Measurements from ENCODE around the gene CCDC106. TPM values are rescaled to one million over a fixed set of nuclear protein-coding genes. Genes with fewer than 3 reads are reported as not detected.

The CCDC106 gene
- total and polyA plus RNA-seq, 8 donors = 9.7 to 16.8 (median 14.7) TPM

DNA sequence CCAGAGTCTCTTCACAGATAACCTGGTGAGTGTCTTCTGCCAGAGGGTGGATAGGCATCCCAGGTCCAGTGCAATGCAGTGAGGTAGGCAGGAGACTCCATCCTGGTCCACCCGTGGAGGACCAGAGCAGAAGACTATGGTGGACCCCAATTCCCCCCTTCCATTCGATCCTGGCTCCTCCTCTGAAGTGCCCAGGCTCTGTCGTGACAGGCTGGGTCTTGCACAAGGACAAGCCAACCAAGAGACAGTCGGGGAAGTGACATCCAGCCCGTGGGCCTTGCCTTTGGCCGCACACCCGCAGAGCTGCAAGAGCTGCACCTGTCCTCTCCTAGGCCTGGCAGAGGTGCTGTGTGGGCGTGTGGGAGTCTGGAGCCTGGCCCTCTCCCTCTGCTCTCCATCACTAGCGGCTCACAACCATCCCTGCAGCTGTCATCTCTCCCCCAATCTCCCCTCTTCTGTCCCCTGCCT lies 26.8 kb upstream of the CCDC106 start:
- Histone ChIP-seq H3K27ac (peak overlapping the region in 1 of 2 donors; percentile 79), H3K36me3 (peaks cover 0 to 26% of the 10 kb centered on the region in 2 donors), H3K4me1 (peaks cover 11 to 64% of the 10 kb centered on the region in 2 donors), H3K4me3 (no peak overlapping the region), H3K9me3 (no peaks in the 10 kb centered on the region), H3K27me3 (no peaks in the 10 kb centered on the region)
- intact Hi-C loops (cut with DNase I) = no loop called here
- DNase-seq = peak in 1 of 4 donors; percentile 55
- ATAC-seq = no peak
- TF ChIP-seq, protein P1, sequence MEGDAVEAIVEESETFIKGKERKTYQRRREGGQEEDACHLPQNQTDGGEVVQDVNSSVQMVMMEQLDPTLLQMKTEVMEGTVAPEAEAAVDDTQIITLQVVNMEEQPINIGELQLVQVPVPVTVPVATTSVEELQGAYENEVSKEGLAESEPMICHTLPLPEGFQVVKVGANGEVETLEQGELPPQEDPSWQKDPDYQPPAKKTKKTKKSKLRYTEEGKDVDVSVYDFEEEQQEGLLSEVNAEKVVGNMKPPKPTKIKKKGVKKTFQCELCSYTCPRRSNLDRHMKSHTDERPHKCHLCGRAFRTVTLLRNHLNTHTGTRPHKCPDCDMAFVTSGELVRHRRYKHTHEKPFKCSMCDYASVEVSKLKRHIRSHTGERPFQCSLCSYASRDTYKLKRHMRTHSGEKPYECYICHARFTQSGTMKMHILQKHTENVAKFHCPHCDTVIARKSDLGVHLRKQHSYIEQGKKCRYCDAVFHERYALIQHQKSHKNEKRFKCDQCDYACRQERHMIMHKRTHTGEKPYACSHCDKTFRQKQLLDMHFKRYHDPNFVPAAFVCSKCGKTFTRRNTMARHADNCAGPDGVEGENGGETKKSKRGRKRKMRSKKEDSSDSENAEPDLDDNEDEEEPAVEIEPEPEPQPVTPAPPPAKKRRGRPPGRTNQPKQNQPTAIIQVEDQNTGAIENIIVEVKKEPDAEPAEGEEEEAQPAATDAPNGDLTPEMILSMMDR (IDR thresholded peaks at IDR 0.05) = no peak

DNA sequence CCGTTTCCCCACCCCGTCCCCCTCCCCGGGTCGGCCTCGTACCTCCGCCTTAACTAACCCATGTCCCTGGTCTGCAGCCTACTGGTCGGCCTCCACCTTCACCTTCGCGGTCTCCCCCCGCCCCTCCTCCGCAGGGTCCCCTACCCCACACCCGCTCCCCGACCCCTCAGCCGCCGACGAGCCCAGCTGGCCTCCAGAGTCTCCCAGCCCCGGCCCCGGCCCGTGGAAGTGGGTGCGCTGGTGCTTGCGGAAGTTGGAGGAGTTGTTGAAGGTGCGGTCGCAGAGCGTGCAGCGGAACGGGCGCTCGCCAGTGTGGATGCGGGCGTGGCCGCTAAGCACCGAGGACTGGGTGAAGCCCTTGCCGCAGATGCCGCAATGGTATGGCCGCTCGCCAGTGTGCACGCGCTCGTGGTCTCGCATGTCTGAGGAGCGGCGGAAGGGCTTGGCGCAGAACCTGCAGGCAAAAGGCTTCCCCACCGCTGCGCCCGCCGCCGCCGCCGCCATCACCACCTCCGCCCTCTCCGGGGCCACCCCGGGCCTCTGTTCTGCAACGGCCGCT lies 26.3 kb upstream of the CCDC106 start:
- intact Hi-C loops (cut with DNase I) = no loop called here
- TF ChIP-seq, protein P1 (IDR thresholded peaks at IDR 0.05) = no peak
- Histone ChIP-seq H3K4me1 (peaks cover 11 to 64% of the 10 kb centered on the region in 2 donors), H3K27me3 (no peaks in the 10 kb centered on the region), H3K9me3 (no peaks in the 10 kb centered on the region), H3K4me3 (no peak overlapping the region), H3K27ac (peak overlapping the region in 1 of 2 donors; percentile 79), H3K36me3 (peaks cover 0 to 21% of the 10 kb centered on the region in 2 donors)
- DNase-seq = peak in 1 of 4 donors; percentile 84
- no peak for ATAC-seq

DNA sequence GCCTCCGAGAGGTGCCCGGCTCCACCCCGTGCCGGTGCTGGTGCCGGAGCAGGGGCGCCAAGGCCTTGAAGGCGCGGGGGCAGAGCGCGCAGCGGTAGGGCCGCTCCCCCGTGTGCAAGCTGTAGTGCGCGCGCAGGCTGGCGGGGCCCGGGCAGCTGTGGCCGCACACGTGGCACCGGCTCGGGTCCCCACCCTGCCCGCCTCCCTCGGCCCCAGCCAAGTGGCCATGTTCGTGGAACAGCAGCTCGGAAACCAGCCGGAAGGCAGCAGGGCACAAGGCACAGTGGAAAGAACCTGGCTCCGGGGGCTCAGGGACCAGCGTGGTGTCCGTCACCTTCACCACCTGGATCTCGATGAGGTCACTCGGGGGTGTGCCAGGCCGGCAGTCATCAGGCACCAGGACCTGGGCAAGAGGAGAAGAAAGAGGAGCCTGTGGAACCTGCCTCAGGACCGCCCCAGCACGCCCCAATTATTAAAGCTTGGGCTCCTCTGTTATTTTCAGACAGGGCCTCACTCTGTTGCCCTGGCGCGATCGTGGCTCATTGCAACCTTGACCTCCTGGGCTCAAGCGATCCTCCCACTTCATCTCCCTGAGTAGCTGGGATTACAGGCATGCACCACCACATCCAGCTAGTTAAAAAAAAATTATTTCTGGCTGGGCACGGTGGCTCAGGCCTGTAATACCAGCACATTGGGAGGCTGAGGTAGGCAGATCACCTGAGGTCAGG lies 25.6 kb upstream of the CCDC106 start:
- Histone ChIP-seq H3K4me1 (peaks cover 11 to 64% of the 10 kb centered on the region in 2 donors), H3K9me3 (no peaks in the 10 kb centered on the region), H3K4me3 (no peak overlapping the region), H3K27me3 (no peaks in the 10 kb centered on the region), H3K27ac (no peak overlapping the region), H3K36me3 (peaks cover 0 to 15% of the 10 kb centered on the region in 2 donors)
- ATAC-seq = no peak
- DNase-seq = peak in 1 of 4 donors; percentile 79
- TF ChIP-seq, protein P1 (IDR thresholded peaks at IDR 0.05) = no peak
- intact Hi-C loops (cut with DNase I) = no loop called here

DNA sequence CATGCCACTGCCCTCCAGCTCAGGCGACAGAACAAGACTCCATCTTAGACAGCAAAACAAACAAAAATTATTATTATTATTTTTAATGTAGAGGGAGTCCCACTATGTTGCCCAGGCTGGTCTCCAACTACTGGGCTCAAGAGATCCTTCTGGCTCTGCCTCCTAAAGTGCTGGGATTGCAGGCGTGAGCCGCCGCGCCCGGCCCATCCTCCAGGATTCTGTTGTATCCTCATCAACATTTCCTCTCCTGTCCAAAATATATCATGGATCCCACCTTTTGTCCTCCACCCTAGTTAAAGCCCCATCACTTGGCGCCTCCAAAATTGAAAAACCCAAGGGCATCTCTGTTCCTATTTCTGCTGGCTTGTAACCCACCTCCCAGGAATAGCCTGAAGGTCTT lies 24.9 kb upstream of the CCDC106 start:
- intact Hi-C loops (cut with DNase I) = no loop called here
- H3K27me3 ChIP-seq = no peaks in the 10 kb centered on the region
- TF ChIP-seq, protein P1 (IDR thresholded peaks at IDR 0.05) = no peak
- no peak overlapping the region for H3K27ac ChIP-seq
- peaks cover 11 to 57% of the 10 kb centered on the region in 2 donors for H3K4me1 ChIP-seq
- ATAC-seq (no peak), DNase-seq (peak in 1 of 4 donors; percentile 63)
- H3K36me3 ChIP-seq = peaks cover 0 to 9% of the 10 kb centered on the region in 2 donors
- H3K4me3 ChIP-seq = no peak overlapping the region
- H3K9me3 ChIP-seq = no peaks in the 10 kb centered on the region

DNA sequence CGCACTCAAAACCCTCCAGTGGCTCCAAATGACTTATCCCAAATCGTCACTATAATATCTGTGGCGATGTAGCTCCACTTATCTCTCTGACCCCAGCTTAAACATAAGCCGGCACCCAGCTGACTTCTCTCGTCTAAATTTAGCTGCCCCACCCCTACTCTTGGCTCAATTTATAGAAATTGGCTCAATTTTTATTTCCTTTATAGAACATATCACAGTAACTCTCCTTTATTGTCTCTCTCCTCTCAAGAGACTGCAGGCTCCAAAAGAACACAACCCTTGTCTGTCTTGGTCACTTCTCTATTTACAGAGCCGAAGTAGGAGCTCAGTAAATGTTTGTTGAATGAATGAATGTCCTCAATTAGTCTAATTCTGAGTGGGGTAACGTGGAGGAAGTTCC lies 24.5 kb upstream of the CCDC106 start:
- Histone ChIP-seq H3K4me3 (peak overlapping the region in 1 of 2 donors; percentile 45), H3K4me1 (peaks cover 11 to 53% of the 10 kb centered on the region in 2 donors), H3K27ac (peak overlapping the region in 1 of 2 donors; percentile 88), H3K36me3 (peaks cover 0 to 9% of the 10 kb centered on the region in 2 donors), H3K27me3 (no peaks in the 10 kb centered on the region), H3K9me3 (no peaks in the 10 kb centered on the region)
- ATAC-seq (no peak), DNase-seq (no peak)
- TF ChIP-seq, protein P1 (IDR thresholded peaks at IDR 0.05) = no peak
- intact Hi-C loops (cut with DNase I) = no loop called here

All from left lung (tissue), 10 donors.